GM21737 (cell line): ENCODE measurements around the gene BEND4.

Experiments used
- ATAC-seq: cut with Tn5 transposase; IDR thresholded peaks from one replicate; pipeline ENCODE4 v1.9.1; 2021; ENCODE audit warnings: mild to moderate bottlenecking, moderate library complexity; ENCODE audit not compliant: unreplicated experiment

BEND4 gene

DNA sequence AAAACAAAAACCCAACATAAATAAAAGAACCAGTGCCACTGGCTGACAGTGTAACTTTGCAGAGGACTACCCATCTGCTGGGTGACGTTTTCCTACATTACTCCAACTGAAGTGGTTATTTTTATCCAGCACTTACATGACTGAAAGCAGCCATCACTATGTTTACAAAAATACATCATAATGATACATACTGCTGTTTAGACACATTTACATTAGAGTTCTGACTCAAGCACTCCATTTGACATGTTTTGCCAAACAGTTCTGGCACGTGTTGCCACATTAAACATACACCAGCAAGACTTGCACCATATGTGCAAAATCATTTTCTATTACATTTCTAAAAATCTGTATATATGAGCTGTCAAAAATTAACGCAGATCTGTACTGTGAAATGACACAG, 39.6 kb downstream of the BEND4 start:
- no peak for ATAC-seq

DNA sequence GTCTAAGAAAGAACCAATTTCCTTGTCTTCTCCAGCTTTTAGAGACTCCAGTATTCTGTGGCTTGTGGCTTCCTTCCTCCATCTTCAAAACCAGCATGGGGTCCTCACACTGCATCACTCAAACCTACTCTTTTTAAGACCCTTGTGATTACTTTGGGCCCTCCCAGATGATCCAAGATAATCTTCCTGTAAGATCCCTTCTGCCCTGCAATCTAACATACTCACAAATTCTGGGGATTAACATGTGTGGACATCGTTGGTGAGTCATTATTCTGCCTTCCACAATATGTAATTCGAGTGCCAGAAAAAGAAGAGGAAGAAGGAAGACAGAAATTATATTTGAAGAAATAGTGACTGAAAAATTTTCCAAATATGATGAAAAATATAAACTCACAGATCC, 47.9 kb downstream of the BEND4 start:
- ATAC-seq: no peak

DNA sequence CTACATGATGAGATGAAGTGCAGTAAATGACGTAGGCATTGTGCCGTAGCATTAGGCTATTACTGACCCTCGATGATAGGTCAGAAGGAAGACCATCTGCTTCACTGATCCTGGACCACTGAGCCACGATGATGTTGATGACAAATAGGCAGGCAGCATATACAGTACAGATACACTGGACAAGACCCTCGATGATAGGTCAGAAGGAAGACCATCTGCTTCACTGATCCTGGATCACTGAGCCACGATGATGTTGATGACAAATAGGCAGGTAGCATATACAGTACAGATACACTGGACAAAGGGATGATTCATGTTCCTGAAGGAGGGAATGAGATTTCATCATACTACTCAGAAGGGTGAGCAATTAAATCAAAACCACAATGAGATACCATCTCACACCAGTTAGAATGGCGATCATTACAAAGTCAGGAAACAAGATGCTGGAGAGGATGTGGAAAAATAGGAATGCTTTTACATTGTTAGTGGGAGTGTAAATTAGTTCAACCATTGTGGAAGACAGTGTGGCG, 50.9 kb downstream of the BEND4 start:
- ATAC-seq: no peak

DNA sequence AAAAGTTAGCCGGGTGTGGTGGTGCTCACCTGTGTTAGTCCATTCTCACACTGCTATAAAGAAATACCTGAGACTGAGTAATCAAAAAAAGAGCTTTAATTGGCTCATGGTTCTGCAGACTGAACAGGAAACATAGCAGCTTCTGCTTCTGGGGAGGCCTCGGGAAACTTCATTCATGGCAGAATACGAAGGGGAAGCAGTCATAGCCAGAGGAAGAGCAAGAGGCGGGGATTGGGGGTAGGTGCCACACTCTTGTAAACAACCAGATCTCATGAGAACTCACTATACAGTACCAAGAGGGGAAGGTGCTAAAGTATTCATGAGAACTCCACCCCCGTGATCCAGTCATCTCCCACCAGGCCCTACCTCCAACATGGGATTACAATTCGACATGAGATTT, 64.1 kb downstream of the BEND4 start:
- no peak for ATAC-seq

DNA sequence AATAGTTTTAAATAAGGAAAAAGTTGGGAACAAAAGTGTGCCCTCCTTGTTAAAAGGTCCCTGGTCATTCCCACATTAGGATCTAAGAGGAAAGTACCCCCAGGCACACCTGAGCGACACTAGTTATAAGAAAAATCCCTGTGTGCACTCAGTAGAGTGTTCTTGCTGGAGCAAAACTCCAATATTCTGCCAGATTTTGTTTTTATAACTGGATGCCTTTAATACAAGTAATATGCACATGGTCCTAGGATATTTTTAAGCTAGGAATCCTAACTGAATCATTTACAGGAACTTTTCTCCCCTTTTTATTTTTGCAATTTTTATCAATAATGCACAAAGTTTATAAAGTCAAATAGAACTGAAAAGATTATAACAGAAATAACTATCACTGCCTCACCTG, 68.6 kb downstream of the BEND4 start:
- no peak for ATAC-seq

DNA sequence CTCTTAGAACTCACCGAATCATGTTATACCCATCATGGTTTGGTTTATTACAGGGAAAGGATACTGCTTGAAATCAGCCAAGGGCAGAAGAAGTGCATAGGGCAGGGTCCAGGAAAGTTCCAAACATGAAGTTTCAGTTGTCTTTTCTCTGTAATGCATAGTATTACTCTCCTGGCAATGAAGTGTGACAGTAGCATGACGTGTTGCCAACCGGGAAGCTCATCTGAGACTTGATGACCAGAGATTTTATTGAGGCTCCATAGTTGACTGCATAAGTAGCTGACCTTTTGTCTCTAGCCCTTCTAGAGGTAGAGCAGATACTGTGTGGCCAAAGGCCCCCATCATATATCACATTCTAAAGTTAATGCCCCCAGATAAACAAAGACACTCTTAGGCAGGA, 72.1 kb downstream of the BEND4 start:
- ATAC-seq: no peak

DNA sequence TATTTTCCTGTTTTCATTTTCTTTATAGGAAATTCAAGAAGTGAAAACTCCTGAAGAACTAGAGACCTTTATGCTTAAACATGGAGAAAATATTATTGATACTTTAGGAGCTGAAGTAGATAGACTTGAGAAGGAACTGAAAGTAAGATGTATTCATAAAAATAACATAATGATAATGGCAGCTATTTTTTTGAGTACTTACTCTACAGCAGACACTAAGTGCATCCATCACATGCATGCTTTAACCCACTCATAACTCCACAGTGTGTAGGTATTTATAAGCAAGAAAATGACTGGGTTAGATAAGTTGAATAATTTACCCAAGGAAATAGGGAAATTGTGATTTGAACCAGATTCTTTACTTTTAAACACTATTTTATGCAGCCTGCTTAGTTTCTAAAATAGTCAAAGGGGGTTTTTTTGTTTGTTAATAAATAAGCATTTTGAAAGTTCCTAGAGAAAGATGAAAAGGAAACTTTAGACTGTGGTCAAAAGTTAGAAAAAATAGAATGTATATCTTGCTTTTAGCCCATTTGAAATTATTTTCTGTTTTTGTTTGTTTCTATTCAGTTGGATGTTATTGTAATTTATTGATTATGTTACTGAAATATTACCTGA, 74.2 kb downstream of the BEND4 start:
- peak; percentile 78 for ATAC-seq

DNA sequence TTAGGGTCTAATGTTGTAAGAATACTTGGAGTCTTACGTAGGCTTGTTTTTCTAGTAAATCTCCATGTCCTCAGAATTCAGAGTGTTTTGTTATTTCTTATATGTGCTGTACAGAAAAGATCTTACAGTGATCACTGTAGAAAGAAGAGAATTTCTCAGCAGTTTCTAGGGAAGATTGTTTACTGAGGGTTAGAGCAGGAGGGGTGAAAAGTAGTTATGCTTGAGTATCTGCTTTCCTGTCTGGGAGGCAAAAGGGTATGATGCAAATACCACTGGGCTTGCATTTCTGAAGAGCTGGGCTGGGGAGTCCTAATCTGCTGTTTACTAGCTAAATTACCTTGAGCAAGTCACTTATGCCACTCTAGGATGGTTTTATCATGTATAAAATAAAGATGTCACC, 78.2 kb downstream of the BEND4 start:
- no peak for ATAC-seq

DNA sequence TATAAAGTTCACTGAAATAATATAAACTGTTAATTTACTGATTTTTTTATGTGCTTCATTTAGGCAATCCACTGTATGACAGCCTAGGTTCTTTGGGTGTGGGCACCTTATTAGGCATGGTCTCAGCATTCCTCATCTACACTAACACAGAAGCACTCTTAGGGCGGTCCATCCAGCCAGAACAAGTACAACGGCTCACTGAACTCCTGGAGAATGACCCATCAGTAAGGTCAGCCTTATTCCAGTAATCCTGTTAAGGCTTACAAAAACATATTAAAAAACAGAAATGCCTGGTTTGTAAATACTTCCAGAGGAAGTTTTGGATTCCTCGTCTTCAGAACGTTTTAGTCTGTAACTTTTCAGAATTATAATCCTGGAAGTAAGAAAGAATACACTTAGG, 82.0 kb downstream of the BEND4 start:
- ATAC-seq: no peak

DNA sequence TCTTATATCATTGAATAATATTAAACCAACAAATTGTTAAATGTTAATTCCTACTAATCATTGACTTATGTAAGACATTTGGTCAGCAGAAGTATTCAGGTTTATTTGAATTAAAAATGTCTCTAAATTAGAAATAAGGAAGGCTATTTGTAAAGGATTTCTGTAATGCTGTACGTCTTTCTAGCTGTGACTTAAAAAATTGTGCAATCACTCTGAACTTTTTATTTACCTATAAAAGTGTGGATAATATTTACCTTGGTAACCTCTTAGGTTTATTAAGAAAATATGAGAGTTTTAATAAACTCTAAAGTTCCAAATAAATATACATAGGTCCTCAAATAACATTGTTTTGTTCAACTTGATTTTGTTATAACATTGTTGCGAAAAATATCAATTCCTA, 85.2 kb downstream of the BEND4 start:
- no peak for ATAC-seq

DNA sequence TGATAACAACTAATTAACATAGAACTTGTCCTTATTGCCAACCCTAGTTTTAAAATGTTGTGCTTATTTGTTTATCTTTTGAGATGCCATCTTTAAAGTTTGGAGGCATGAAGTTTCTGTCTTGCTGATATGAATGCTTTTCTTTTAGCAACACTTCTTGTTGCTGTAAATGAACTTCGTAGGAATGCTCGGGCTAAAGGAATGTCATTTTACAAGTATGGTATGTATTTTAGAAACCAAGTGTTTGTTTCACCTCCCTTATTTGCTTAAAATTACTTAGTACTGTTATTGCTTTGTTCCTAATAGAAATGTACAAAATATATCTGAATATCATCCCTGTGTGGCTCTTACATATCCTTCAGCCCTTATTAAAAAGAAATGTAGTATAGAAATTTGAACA, 86.1 kb downstream of the BEND4 start:
- ATAC-seq: no peak
